ENCODE results near the gene NT5C2.
"Not testable (repeated sequence)": the region's sequence is repeated elsewhere in the genome, so short reads cannot be mapped to it uniquely, and the experiment has no call there.

NT5C2 gene

DNA sequence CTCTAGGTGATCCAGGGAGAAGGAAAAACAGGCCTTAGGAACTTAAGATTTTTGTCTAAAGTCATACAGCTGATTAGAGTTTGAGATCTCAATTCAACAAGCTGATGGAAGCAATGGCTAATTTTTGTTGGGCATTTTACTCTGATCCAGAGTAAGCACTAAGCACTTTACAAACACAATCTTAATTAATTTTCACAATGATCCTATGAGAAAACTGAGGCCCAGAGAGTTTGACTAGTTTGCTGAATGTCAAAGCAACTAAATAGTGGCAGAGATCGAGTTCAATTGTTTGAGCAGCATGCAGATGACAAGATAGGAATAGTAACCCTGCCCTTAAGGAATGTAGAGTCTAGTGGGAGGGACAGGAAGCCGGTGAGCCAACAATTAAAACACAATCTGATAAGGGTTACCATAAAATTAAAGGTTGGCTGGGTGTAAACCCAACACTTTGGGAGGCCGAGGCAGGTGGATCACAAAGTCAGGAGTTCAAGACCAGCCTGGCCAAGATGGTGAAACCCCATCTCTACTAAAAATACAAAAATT, 39.1 kb upstream of the NT5C2 start:
- H3K27me3 ChIP-seq: no peaks in the 10 kb centered on the region
- no peak overlapping the region for H3K4me3 ChIP-seq
- H3K9me3 ChIP-seq: no peaks in the 10 kb centered on the region
- intact Hi-C loops (cut with DNase I; ENCODE audit: low total_unique reads): no loop called here
- no peak for DNase-seq
- no peaks in the 10 kb centered on the region for H3K36me3 ChIP-seq
- peak overlapping the region; percentile 8 to 69 for H3K27ac ChIP-seq
- peaks cover 0 to 46% (median 29%) of the 10 kb centered on the region in 4 donors for H3K4me1 ChIP-seq
- TF ChIP-seq, protein P1, sequence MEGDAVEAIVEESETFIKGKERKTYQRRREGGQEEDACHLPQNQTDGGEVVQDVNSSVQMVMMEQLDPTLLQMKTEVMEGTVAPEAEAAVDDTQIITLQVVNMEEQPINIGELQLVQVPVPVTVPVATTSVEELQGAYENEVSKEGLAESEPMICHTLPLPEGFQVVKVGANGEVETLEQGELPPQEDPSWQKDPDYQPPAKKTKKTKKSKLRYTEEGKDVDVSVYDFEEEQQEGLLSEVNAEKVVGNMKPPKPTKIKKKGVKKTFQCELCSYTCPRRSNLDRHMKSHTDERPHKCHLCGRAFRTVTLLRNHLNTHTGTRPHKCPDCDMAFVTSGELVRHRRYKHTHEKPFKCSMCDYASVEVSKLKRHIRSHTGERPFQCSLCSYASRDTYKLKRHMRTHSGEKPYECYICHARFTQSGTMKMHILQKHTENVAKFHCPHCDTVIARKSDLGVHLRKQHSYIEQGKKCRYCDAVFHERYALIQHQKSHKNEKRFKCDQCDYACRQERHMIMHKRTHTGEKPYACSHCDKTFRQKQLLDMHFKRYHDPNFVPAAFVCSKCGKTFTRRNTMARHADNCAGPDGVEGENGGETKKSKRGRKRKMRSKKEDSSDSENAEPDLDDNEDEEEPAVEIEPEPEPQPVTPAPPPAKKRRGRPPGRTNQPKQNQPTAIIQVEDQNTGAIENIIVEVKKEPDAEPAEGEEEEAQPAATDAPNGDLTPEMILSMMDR (IDR thresholded peaks at IDR 0.05): no peak

- no peaks in the 10 kb centered on the region for H3K9me3 ChIP-seq
- H3K27me3 ChIP-seq: no peaks in the 10 kb centered on the region
- H3K36me3 ChIP-seq: no peaks in the 10 kb centered on the region
- TF ChIP-seq, protein P1 (IDR thresholded peaks at IDR 0.05): no peak
- H3K4me1 ChIP-seq: peaks cover 0 to 47% (median 29%) of the 10 kb centered on the region in 4 donors
- H3K27ac ChIP-seq: peak overlapping the region; percentile 61 to 69
- no peak overlapping the region for H3K4me3 ChIP-seq
- DNase-seq: no peak
- intact Hi-C loops (cut with DNase I; ENCODE audit: low total_unique reads): no loop called here
Measured at GRCh38 chr10:103231047-103231551, 38.0 kb upstream of the NT5C2 start.

DNA sequence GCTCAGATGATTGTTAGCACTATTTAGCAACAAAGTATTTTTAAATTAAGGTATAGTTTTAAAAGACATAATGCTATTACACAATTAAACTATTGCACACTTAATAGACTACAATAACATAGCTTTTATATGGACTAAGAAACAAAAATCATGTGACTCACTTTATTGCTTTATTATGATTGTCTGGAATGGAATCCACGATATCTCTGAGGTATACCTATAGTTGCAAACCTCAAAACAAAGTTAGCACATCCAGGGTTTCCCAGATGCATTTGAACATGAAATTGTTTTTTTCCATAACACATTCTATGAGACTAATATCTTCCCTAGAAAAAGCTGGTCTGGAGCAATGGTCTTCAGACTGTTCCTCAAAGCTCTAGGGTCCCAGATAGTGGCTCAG, 34.3 kb upstream of the NT5C2 start:
- H3K36me3 ChIP-seq: no peaks in the 10 kb centered on the region
- H3K27ac ChIP-seq: peak overlapping the region; percentile 61 to 69
- peaks cover 0 to 47% (median 29%) of the 10 kb centered on the region in 4 donors for H3K4me1 ChIP-seq
- TF ChIP-seq, protein P1 (IDR thresholded peaks at IDR 0.05): no peak
- H3K4me3 ChIP-seq: no peak overlapping the region
- peaks cover 0 to 20% (median 18%) of the 10 kb centered on the region in 3 donors for H3K9me3 ChIP-seq
- DNase-seq: no peak
- H3K27me3 ChIP-seq: no peaks in the 10 kb centered on the region
- intact Hi-C loops (cut with DNase I; ENCODE audit: low total_unique reads): no loop called here

GRCh38 chr10:103225939-103226338, 32.9 kb upstream of the NT5C2 start:
- Histone ChIP-seq H3K4me3 (no peak overlapping the region), H3K4me1 (peaks cover 0 to 35% (median 19%) of the 10 kb centered on the region in 4 donors), H3K27me3 (no peaks in the 10 kb centered on the region), H3K9me3 (peaks cover 0 to 20% (median 18%) of the 10 kb centered on the region in 3 donors), H3K36me3 (no peaks in the 10 kb centered on the region), H3K27ac (no peak overlapping the region)
- intact Hi-C loops (cut with DNase I; ENCODE audit: low total_unique reads): no loop called here
- TF ChIP-seq, protein P1 (IDR thresholded peaks at IDR 0.05): no peak
- no peak for DNase-seq

- H3K27ac ChIP-seq; H3K36me3 ChIP-seq; H3K4me3 ChIP-seq; intact Hi-C loops (cut with DNase I; ENCODE audit: low total_unique reads); DNase-seq; H3K27me3 ChIP-seq: not testable (repeated sequence)
- Histone ChIP-seq H3K9me3 (peaks cover 0 to 20% (median 18%) of the 10 kb centered on the region in 3 donors), H3K4me1 (peaks cover 0 to 23% (median 9%) of the 10 kb centered on the region in 4 donors)
Measured at GRCh38 chr10:103224721-103225120, 31.6 kb upstream of the NT5C2 start.

- intact Hi-C loops (cut with DNase I; ENCODE audit: low total_unique reads): no loop called here
- H3K27me3 ChIP-seq: no peaks in the 10 kb centered on the region
- H3K36me3 ChIP-seq: no peaks in the 10 kb centered on the region
- no peak for DNase-seq
- peaks cover 0 to 20% (median 18%) of the 10 kb centered on the region in 3 donors for H3K9me3 ChIP-seq
- H3K27ac ChIP-seq: no peak overlapping the region
- TF ChIP-seq, protein P1 (IDR thresholded peaks at IDR 0.05): no peak
- no peak overlapping the region for H3K4me3 ChIP-seq
- peaks cover 0 to 17% (median 7%) of the 10 kb centered on the region in 4 donors for H3K4me1 ChIP-seq
Measured at GRCh38 chr10:103224133-103224532, 31.1 kb upstream of the NT5C2 start.

GRCh38 chr10:103216362-103216761, 23.3 kb upstream of the NT5C2 start:
- H3K4me3 ChIP-seq; H3K9me3 ChIP-seq; H3K4me1 ChIP-seq; H3K27me3 ChIP-seq; H3K27ac ChIP-seq; intact Hi-C loops (cut with DNase I; ENCODE audit: low total_unique reads); H3K36me3 ChIP-seq: not testable (repeated sequence)
- DNase-seq: peak in 1 of 2 donors; percentile 24

Measured in tibial artery (tissue), 4 donors.